ENCODE data around the gene PDZRN3. TPM values are rescaled to one million over a fixed set of nuclear protein-coding genes. Genes with fewer than 3 reads are reported as not detected.

Gene PDZRN3
- total RNA-seq, 1 experiment from 2014 or later, result 12.5 TPM

DNA sequence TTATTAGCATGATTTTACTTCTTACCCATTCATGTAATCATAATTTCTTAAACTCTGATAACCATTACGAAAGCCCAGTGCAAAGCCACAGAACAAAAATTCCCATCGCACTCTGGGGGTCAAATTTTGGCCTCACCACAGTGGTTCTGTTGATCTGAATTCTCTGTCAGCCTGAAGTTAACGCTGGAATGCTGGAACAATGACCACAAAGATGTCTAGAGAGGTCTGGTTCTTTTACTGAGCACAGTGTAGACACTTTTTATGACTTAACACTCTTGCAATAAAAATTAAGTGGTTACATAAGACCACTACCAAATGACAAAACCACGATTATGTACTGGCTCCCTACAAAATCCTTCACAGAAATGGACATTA is 94.7 kb downstream of the PDZRN3 start:
- Mint-ChIP-seq H3K4me1 (ENCODE audit: low read depth, unreplicated experiment) (peaks cover 26% of the 10 kb centered on the region), H3K4me3 (ENCODE audit: unreplicated experiment) (no peak overlapping the region), H3K36me3 (ENCODE audit: insufficient read depth, unreplicated experiment) (peaks cover 5% of the 10 kb centered on the region), H3K9me3 (ENCODE audit: unreplicated experiment) (peaks cover 16% of the 10 kb centered on the region), H3K27me3 (ENCODE audit: insufficient read depth, unreplicated experiment) (no peaks in the 10 kb centered on the region), H3K27ac (ENCODE audit: unreplicated experiment) (no peak overlapping the region)
- Histone ChIP-seq H3K4me1 (peaks cover 11% of the 10 kb centered on the region), H3K9me3 (no peaks in the 10 kb centered on the region), H3K27me3 (replicated peaks; ENCODE audit: control insufficient read depth, insufficient read depth, low read length) (no peaks in the 10 kb centered on the region), H3K4me3 (ENCODE audit: low read depth, low read length) (no peak overlapping the region), H3K36me3 (ENCODE audit: control insufficient read depth, insufficient read depth, low read length) (no peaks in the 10 kb centered on the region; the same call in 1 of the 2 replicates)
- intact Hi-C loops (cut with micrococcal nuclease; ENCODE audit: unreplicated experiment), result loop anchor here (2.0 kb wide), 1 partner anchor 41 kb away; no protein-coding TSS in a partner anchor
- no TSS peak for BruUV-seq (replicated peaks)
- no peak for DNase-seq
- ChIA-PET CTCF (no interaction called here), POLR2A (no interaction called here)
- TF ChIP-seq, protein P1, sequence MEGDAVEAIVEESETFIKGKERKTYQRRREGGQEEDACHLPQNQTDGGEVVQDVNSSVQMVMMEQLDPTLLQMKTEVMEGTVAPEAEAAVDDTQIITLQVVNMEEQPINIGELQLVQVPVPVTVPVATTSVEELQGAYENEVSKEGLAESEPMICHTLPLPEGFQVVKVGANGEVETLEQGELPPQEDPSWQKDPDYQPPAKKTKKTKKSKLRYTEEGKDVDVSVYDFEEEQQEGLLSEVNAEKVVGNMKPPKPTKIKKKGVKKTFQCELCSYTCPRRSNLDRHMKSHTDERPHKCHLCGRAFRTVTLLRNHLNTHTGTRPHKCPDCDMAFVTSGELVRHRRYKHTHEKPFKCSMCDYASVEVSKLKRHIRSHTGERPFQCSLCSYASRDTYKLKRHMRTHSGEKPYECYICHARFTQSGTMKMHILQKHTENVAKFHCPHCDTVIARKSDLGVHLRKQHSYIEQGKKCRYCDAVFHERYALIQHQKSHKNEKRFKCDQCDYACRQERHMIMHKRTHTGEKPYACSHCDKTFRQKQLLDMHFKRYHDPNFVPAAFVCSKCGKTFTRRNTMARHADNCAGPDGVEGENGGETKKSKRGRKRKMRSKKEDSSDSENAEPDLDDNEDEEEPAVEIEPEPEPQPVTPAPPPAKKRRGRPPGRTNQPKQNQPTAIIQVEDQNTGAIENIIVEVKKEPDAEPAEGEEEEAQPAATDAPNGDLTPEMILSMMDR (IDR thresholded peaks at IDR 0.05; ENCODE audit: insufficient read depth in 1 of 2, low read depth in 1 of 2, low read length in 1 of 2, severe bottlenecking in 1 of 2, unreplicated experiment in 1 of 2), result no peak

DNA sequence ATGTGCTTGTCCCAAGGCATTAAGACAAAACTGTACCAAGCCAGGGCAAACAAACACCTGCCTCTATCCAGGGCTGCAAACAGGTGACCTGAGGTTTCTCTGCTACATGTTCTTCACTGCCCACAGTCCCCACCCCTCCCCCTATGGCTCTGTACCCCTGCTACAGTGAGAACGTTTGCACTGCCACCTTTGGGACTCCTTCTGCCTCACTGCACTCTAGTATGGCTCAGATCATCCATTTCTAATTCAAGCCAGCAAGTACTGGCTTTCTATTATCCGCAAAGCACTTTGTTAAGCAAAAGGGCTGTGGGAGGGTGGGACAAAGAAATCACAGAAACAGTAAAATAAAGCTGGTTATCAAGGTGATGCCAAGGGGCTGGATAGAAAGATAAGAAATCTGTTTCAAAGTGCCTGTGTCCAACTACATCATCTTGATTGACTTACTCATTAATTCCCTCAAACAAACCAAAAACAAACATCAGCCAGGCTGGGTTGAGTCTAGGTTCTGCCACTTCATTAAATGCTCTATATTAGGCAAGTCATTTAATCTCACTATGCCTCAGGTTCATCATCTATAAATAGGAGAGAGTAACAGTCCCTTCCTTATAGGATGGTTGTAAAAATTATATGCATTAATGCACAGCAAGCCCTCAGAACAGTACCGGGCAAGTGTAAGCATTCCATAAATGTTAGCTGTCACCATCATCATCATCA is 95.3 kb downstream of the PDZRN3 start:
- peaks cover 5% of the 10 kb centered on the region for H3K36me3 Mint-ChIP-seq (ENCODE audit: insufficient read depth, unreplicated experiment)
- no peak overlapping the region for H3K4me3 ChIP-seq (ENCODE audit: low read depth, low read length)
- peaks cover 11% of the 10 kb centered on the region for H3K4me1 ChIP-seq
- ChIA-PET CTCF (no interaction called here), POLR2A (no interaction called here)
- no peak overlapping the region for H3K27ac Mint-ChIP-seq (ENCODE audit: unreplicated experiment)
- H3K4me1 Mint-ChIP-seq (ENCODE audit: low read depth, unreplicated experiment), result peaks cover 26% of the 10 kb centered on the region
- TF ChIP-seq, protein P1 (IDR thresholded peaks at IDR 0.05; ENCODE audit: insufficient read depth in 1 of 2, low read depth in 1 of 2, low read length in 1 of 2, severe bottlenecking in 1 of 2, unreplicated experiment in 1 of 2), result no peak
- peaks cover 16% of the 10 kb centered on the region for H3K9me3 Mint-ChIP-seq (ENCODE audit: unreplicated experiment)
- BruUV-seq (replicated peaks), result no TSS peak
- intact Hi-C loops (cut with micrococcal nuclease; ENCODE audit: unreplicated experiment), result loop anchor here (2.0 kb wide), 1 partner anchor 41 kb away; no protein-coding TSS in a partner anchor
- DNase-seq, result no peak
- H3K27me3 ChIP-seq (replicated peaks; ENCODE audit: control insufficient read depth, insufficient read depth, low read length), result no peaks in the 10 kb centered on the region
- no peaks in the 10 kb centered on the region for H3K9me3 ChIP-seq
- no peak overlapping the region for H3K4me3 Mint-ChIP-seq (ENCODE audit: unreplicated experiment)
- no peaks in the 10 kb centered on the region for H3K27me3 Mint-ChIP-seq (ENCODE audit: insufficient read depth, unreplicated experiment)
- no peaks in the 10 kb centered on the region; the same call in 1 of the 2 replicates for H3K36me3 ChIP-seq (ENCODE audit: control insufficient read depth, insufficient read depth, low read length)

DNA sequence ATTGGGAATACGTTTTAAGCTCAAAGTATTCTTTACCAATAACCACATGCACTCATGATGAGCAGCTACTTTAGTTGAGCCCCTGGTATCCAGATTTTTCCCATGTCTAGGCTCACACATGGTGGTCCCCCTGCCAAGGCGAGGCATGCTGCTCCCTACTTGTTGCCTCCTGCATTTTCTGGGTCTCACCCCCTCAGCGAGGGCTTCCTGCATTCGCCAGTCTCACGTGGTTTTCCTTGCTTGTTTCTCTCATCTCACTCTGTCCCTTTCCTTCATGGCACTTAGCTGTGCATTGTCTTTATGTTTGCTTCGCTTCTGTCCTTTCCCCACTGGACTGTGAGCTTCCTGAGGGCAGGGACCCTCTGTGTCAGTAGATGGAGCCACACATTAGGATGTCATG is 99.2 kb downstream of the PDZRN3 start:
- Mint-ChIP-seq H3K4me3 (ENCODE audit: unreplicated experiment) (no peak overlapping the region), H3K27me3 (ENCODE audit: insufficient read depth, unreplicated experiment) (no peaks in the 10 kb centered on the region), H3K27ac (ENCODE audit: unreplicated experiment) (no peak overlapping the region), H3K36me3 (ENCODE audit: insufficient read depth, unreplicated experiment) (no peaks in the 10 kb centered on the region), H3K4me1 (ENCODE audit: low read depth, unreplicated experiment) (peaks cover 13% of the 10 kb centered on the region), H3K9me3 (ENCODE audit: unreplicated experiment) (no peaks in the 10 kb centered on the region)
- no TSS peak for BruUV-seq (replicated peaks)
- Histone ChIP-seq H3K4me3 (ENCODE audit: low read depth, low read length) (no peak overlapping the region), H3K36me3 (ENCODE audit: control insufficient read depth, insufficient read depth, low read length) (no peaks in the 10 kb centered on the region; the same call in 1 of the 2 replicates), H3K4me1 (no peaks in the 10 kb centered on the region; the same call in 1 of the 2 replicates), H3K27me3 (replicated peaks; ENCODE audit: control insufficient read depth, insufficient read depth, low read length) (no peaks in the 10 kb centered on the region), H3K9me3 (no peaks in the 10 kb centered on the region; the same call in 1 of the 2 replicates)
- DNase-seq, result no peak
- CTCF ChIA-PET, result no interaction called here
- intact Hi-C loops (cut with micrococcal nuclease; ENCODE audit: unreplicated experiment), result no loop called here
- TF ChIP-seq, protein P1 (IDR thresholded peaks at IDR 0.05; ENCODE audit: insufficient read depth in 1 of 2, low read depth in 1 of 2, low read length in 1 of 2, severe bottlenecking in 1 of 2, unreplicated experiment in 1 of 2), result no peak
- POLR2A ChIA-PET, result interaction anchor here (0.6 kb wide), 1 partner anchor 177 kb away, joined by 3 read pairs; no protein-coding TSS in a partner anchor
